ENCODE measurements around the gene GADD45GIP1.
"Not testable (repeated sequence)": the region's sequence is repeated elsewhere in the genome, so short reads cannot be mapped to it uniquely, and the experiment has no call there.

GADD45GIP1 gene

DNA sequence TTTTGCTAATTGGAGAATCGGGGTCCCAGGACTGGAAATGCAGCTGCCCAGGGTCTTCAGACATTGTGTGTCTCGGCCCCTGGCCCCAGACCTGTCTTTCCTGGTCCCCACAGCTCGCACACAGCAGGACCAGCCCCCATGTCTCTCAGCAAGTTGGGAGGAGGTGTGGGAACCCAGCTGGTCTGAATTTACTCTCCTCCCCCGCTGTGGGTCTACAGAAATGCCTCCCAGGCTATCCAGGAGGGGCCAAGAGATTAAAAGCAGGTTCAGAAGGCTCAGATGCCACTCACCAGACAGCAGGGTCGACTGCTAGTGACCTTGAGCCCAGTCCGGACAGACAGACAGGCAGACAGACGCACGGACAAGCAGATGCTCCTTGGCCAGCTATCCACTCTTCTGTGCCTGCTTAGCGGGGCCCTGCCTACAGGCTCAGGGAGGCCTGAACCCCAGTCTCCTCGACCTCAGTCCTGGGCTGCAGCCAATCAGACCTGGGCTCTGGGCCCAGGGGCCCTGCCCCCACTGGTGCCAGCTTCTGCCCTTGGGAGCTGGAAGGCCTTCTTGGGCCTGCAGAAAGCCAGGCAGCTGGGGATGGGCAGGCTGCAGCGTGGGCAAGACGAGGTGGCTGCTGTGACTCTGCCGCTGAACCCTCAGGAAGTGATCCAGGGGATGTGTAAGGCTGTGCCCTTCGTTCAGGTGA is 12.4 kb upstream of the GADD45GIP1 start, which contains the start of gene DAND5:
DAND5 (plus strand) TSS at position 285 of the 697 bp plus-strand sequence; CDS start at position 370, 85 bp downstream.
- DNase-seq (ENCODE audit: low read depth), result no peak
- no peak within 1 kb of the TSS for H3K4me3 ChIP-seq (ENCODE audit: low read length)
- TF ChIP-seq, protein P1, sequence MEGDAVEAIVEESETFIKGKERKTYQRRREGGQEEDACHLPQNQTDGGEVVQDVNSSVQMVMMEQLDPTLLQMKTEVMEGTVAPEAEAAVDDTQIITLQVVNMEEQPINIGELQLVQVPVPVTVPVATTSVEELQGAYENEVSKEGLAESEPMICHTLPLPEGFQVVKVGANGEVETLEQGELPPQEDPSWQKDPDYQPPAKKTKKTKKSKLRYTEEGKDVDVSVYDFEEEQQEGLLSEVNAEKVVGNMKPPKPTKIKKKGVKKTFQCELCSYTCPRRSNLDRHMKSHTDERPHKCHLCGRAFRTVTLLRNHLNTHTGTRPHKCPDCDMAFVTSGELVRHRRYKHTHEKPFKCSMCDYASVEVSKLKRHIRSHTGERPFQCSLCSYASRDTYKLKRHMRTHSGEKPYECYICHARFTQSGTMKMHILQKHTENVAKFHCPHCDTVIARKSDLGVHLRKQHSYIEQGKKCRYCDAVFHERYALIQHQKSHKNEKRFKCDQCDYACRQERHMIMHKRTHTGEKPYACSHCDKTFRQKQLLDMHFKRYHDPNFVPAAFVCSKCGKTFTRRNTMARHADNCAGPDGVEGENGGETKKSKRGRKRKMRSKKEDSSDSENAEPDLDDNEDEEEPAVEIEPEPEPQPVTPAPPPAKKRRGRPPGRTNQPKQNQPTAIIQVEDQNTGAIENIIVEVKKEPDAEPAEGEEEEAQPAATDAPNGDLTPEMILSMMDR (conservative IDR thresholded peaks at IDR 0.05; ENCODE audit: low read depth, low read length), result no peak

DNA sequence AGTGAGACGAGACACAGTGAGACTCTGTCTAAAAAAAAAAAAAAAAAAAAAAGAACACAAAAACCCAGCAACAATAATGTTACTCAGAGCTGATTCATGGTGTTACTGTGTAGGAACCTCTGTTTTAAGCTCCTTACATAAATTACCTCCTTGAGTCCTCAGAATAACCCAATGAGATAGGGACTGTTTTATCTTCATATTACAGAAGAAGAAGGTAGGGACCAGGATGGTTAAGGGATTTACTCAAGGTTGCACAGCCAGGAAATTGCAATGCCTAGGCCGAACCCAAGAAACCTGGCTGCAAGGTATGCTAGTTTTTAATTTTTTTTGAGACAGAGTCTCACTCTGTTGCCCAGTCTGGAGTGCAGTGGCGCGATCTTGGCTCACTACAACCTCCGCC is 10.9 kb upstream of the GADD45GIP1 start:
- no peak for DNase-seq (ENCODE audit: low read depth)
- TF ChIP-seq, protein P1 (conservative IDR thresholded peaks at IDR 0.05; ENCODE audit: low read depth, low read length), result no peak
- H3K4me3 ChIP-seq (ENCODE audit: low read length), result no peak overlapping the region

DNA sequence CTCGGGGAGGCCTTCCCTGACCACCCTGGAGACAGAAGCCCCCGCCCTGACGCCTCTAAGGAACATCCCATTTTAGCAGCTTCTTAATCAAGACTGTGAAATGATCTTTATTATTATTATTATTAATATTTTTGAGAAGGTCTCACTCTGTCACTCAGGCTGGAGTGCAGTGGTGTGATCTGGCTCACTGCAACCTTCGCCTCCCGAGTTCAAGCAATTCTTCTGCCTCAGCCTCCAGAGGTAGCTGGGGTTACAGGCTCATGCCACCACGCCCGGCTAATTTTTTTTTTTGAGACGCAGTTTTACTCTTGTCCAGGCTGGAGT is 8.8 kb upstream of the GADD45GIP1 start:
- H3K4me3 ChIP-seq (ENCODE audit: low read length), result no peak overlapping the region
- TF ChIP-seq, protein P1 (conservative IDR thresholded peaks at IDR 0.05; ENCODE audit: low read depth, low read length), result no peak
- DNase-seq (ENCODE audit: low read depth), result no peak

DNA sequence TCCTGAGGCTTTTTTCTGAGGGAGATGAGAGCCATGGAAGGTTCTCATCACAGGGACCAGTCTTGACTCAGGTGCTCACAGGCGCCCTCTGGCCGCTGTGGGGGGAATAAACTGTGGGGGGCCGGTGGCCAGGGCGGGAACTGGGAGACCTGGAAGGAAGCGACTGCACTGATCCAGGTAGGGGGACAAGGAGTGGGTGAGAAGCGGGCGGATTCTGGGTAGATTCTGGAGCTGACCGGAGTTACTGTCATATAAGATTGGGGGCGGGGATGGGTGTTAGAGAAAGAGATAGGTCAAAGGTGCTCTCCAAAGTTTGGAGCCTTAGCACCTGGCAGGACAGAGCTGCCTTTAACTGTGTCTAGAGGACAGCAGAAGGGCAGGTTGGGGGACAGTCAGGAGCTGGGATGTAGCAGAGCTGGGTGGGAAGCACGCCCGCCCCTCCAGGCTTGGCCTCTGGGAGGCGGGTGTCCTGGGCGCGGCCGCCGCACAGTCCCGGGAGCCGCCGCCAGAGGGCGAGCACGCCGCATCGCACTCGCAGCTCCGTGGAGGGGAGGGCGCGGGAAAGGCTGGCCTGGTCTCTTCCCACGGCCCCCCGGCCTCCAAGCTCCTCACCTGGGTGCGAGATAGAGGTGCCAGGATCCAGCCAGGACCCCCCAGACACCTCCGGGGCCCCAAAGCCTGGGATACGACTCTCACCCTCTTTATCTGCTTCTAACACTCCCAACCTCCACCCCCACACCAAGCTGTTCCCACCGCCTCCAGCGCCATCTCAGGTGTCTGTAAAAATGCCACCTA is 8.2 kb upstream of the GADD45GIP1 start:
- TF ChIP-seq, protein P1 (conservative IDR thresholded peaks at IDR 0.05; ENCODE audit: low read depth, low read length), result peak; percentile 87
- no peak for DNase-seq (ENCODE audit: low read depth)
- peak overlapping the region; percentile 48 for H3K4me3 ChIP-seq (ENCODE audit: low read length)

DNA sequence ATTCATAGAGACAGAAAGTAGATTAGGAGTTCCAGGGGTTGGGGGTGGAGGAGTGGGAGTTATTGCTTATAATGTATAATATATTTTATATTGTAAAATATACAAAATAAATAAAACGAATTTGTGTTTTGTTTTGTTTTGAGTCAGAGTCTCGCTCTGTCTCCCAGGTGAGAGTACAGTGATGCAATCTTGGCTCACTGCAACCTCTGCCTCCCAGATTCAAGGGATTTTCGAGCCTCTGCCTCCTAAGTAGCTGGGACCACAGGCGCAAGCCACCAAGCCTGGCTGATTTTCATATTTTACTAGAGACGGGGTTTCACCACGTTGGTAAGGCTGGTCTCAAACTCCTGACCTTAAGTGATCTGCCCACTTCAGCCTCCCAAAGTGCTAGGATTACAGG is 2.5 kb upstream of the GADD45GIP1 start:
- no peak overlapping the region for H3K4me3 ChIP-seq (ENCODE audit: low read length)
- TF ChIP-seq, protein P1 (conservative IDR thresholded peaks at IDR 0.05; ENCODE audit: low read depth, low read length), result no peak
- DNase-seq (ENCODE audit: low read depth), result no peak

DNA sequence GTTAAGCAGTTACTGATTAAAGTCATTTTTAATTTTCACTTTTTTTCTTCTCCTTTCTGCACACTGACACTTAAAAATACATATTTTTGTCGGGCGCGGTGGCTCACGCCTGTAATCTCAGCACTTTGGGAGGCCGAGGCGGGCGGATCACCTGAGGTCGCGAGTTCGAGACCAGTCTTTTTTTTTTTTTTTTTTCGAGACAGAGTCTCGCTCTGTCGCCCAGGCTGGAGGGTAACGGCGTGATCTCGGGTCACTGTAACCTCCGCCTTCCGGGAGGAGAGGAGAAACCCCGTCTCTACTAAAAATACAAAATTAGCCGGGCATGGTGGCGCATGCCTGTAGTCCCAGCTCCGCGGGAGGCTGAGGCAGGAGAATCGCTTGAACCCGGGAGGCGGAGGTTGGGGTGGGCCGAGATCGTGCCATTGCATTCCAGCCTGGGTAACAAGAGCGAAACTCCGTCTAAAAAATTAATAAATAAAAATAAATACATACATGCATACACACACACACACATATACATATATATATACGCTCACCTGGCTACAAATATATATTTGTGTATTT is 448 bp upstream of the GADD45GIP1 start:
- H3K4me3 ChIP-seq (ENCODE audit: low read length), result peak overlapping the region; percentile 90
- not testable (repeated sequence) for DNase-seq (ENCODE audit: low read depth)

DNA sequence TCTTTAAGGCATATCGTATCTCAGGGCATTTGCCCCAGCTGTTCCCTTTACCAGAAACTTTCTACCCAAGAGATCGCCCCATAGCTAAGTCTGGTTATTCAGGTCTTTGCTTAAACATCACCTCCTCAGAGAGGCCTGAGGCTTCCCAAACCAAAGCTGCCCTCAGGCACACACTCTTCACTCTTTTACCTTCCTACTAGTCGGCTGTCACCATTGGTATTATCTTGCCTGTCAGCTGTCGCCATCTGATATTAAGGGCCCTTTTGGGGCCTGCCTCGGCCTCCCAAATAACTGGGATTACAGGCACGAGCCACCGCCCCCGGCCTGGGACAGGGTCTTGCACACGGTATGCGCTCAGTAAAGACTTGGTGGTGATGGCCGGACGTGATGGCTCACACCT is 1.0 kb downstream of the GADD45GIP1 start:
- TF ChIP-seq, protein P1 (conservative IDR thresholded peaks at IDR 0.05; ENCODE audit: low read depth, low read length), result no peak
- no peak for DNase-seq (ENCODE audit: low read depth)
- peak overlapping the region; percentile 90 for H3K4me3 ChIP-seq (ENCODE audit: low read length)

DNA sequence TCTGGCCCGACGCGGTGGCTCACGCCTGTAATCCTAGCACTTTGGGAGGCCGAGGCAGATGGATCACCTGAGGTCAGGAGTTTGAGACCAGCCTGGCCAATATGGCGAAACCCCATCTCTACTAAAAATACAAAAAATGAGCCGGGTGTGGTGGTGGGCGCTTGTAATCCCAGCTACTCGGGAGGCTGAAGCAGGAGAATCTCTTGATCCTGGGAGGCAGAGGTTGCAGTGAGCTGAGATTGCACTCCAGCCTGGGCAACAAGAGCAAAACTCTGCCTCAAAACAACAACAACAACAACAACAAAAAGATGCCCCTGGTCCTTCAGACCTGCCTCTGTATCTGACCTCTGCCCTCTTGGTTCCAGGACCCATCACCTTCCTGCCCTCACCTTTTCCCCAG is 1.4 kb downstream of the GADD45GIP1 start:
- not testable (repeated sequence) for DNase-seq (ENCODE audit: low read depth)
- H3K4me3 ChIP-seq (ENCODE audit: low read length), result peak overlapping the region; percentile 90
